Eye (tissue), 1 donor: ENCODE data around the gene FAM240A.
A peak's percentile ranks its signal among the peaks of the same experiment; 100 is the strongest.

Experiments used
- DNase-seq: peaks from one replicate; pipeline ENCODE4 v3.0.0-alpha.2; 2015

Gene FAM240A

GRCh38 chr3:46628901-46629369 lies 16.6 kb downstream of the FAM240A start:
- DNase-seq: peak; percentile 63

- peak; percentile 94 for DNase-seq
Measured at GRCh38 chr3:46629551-46630517, 17.5 kb downstream of the FAM240A start.

DNA sequence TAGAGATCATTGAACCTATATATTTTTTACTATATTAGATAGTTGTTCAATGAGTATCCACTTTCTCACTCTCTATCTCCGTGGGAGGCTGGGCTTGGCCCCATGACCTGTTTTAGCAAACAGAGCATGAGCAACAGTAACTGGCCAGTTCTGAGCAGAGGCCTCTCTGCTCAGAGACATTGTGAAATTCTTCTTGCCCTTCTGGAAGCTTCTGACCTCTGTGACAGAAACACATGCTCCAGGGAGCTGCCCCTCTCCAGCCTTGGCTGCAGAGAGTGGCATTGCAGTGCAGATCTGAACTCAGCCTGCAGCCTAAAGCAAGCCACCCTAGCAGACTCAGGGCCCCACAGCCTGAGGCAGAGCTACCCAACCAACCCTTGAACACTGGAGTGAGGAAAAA lies 20.5 kb downstream of the FAM240A start:
- no peak for DNase-seq

- DNase-seq: no peak
Measured at GRCh38 chr3:46634856-46635255, 22.5 kb downstream of the FAM240A start.

DNA sequence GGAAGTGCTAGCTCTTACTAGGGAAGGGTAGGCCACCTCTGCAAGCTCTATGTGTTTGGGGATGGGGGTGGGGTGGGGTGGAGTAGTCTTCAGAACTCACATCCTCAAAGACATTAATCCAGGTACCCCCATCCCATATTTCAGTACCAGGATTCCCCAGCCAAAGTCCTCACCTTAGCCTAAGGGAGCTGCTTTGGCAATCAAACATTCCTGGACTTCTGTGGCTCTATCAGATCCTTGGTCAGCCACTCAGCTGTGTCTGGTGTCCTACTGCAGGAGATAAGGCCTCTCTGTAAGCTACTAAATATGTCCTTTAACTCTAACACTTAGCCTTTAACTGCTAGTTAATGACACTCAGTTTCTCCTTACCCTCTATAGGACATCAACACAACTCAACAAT lies 26.9 kb downstream of the FAM240A start:
- DNase-seq: no peak

GRCh38 chr3:46640927-46641326 lies 28.6 kb downstream of the FAM240A start:
- DNase-seq: no peak

DNA sequence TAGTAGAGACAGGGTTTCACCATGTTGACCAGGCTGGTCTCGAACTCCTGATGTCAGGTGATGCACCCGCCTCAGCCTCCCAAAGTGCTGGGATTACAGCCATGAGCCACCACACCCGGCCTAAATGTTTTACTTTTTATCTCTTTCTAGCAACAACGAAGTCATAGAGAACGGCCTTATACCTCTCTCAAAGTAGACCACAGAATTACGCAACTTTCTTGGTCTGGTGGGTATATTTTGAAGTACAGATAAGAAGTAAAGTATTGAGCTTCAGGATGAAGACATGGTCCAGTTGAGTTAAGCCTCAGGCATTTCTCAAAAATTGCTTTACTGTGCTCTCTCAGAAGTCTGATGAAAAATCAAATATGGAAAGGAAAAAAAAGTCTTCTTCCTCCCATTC lies 30.6 kb downstream of the FAM240A start:
- no peak for DNase-seq

GRCh38 chr3:46643701-46644100 lies 31.4 kb downstream of the FAM240A start:
- DNase-seq: no peak

DNA sequence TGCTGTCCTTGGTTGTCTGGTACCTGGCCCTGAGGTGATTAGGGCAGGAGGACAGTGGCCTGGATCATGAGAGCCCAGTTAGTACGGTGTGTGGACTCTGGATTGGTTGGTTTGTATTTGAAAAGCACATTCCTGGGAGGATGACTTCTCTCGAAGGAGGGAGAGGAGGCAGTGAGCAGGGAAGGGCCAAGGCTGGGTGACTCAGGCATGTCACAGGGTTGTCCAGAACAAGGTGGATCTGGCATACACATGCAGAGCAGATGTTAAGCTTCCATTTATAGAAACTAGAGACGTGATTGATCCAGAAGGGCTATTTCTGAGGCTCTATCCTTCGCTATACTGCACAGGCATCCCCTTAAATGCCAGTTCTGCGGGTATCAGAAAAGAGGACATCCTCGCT lies 34.4 kb downstream of the FAM240A start:
- DNase-seq: no peak

DNA sequence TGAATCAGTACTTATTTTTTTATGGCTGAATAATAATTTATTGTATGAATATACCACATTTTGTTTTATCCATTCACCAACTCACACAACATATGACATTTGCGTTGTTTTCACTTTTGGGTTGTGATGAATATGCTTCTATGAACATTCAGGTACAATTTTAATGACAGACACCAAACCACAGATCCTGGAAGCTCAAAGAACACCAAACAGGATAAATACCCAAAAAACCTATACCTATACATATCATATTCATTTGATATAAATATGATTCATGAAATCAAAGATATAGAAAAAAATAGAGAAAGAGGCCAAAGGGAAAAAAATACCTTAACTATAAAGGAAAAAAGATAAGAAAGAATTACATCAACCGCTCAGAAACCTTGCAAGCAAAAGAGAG lies 35.8 kb downstream of the FAM240A start:
- DNase-seq: no peak

DNA sequence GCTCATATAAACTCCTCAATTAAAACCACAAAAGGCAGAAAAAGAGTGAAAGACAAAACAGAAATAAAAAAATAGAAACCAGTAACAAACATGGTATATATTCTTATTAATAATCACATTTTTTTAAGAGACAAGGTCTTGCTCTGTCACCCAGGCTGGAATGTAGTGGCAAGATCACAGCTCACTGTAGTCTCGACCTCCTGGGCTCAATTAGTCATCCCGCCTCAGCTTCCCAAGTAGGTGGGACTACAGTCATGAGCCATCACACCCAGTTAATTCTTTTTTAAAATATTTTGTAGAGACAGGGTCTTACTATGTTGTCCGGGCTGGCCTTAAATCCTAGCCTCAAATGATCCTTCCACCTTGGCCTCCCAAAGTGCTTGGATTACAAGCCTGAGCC lies 37.1 kb downstream of the FAM240A start:
- no peak for DNase-seq

DNA sequence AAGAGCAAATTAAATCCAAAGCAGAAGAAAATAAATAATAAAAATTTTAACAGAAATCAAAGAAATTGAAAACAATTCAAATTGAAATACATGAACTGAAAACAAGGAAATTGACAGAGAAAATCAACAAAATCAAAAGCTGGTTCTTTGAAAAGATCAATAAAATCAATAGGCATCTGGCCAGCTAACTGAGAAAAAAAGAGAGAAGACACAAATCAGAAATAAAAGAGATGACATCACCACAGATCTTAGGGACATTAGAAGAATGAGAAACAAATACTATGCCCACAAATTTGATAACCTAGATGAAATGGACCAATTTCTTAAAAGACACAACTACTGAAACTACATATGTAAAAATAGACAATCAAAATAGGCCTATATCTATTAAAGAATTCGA lies 38.8 kb downstream of the FAM240A start:
- DNase-seq: no peak

DNA sequence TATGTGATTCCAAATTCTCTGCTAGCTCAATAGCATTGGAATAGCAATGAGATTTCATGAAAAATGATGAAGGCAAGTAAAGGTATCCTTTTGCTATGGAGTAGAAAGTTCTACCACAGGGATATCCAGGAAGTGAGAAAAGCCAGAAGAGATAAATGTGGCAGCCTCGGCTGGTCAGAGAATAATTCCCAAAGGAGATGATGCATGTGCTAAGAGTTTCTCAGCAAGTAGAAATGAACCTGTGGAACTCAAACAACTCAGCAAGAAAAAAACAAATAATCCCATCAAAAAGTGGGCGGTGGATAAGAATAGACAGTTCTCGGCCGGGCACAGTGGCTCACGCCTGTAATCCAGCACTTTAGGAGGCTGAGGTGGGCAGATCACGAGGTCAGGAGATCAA lies 42.9 kb downstream of the FAM240A start:
- no peak for DNase-seq

DNA sequence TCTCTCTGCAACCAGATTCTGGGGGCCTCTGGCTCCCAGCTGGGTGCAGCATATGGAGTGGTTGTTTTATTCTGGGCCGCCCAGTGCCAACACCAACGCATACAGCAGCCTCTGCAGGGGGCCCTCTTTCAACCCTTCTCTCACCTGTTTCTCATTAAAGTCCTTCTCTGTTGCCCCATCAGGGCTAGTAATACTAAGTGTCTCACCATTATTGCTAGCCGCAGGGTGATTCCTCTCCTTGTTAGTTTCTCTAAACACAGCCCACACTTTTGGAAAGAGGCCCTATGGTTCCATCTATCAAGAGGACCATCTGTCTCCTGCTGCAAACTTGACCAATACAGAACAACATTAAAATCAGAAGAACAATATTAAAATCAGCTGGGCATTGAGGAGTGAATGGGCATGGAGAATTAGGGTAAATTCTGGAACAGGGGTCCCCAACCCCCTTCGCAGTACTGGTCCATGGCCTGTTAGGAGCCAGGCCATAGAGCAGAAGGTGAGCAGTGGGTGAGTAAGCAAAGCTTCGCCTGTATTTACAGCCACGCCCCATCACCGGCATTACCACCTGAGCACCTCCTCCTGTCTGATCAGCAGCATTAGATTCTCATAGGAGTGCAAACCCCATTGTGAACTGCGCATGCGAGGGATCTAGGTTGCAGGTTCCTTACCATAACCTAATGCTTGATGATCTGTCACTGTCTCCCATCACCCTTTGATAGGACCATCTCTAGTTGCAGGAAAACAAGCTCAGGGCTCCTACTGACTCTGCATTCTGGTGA lies 44.6 kb downstream of the FAM240A start:
- DNase-seq: no peak

- peak; percentile 41 for DNase-seq
Measured at GRCh38 chr3:46659285-46659684, 47.0 kb downstream of the FAM240A start.

- no peak for DNase-seq
Measured at GRCh38 chr3:46660003-46660402, 47.7 kb downstream of the FAM240A start.

DNA sequence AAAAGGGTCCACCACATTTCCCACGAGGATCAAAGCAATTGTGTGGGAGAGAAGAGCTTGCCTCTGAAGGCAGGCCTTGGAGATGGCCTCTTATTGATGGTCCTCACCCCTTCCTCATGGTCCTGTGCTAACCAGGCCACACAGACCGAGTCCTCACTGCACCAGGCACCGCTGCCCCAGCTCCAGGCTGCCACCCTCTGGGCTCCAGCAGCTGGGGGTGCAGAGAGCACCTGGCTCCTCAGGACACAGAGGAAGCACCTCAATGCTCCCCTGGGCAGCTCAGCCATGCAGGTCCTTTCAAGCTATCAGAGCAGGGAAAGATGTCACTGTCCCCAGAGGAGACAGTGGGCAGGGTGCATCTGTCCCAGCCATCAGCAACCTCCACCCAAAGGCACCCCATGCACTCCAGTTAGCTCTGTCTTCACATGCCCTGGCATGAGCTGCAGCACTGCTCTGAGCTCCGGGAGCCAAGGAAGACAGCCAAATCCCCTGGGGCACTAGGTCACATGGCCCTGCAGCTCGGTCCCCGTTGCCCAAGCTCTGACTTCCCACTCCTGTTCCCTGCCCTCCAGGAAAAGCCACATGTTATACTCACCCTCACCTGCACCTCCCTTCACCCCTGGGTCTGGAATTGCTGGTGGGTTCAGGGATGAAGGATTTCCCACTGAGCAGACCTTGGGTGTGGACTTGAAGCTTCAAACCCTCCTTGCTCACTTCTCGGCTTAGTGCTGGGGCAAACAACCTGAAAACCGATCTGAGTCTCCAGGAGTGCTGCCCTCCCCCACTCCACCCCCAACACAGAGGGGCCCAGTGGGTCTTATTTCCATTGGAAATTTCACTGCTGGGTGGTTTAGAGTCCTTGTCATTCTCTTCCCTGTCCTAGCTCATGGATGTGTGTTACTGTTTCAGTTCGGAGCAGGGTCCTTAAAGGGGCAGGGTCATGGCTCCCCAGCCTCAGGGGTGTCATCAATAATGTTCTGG lies 48.5 kb downstream of the FAM240A start:
- DNase-seq: peak; percentile 34

DNA sequence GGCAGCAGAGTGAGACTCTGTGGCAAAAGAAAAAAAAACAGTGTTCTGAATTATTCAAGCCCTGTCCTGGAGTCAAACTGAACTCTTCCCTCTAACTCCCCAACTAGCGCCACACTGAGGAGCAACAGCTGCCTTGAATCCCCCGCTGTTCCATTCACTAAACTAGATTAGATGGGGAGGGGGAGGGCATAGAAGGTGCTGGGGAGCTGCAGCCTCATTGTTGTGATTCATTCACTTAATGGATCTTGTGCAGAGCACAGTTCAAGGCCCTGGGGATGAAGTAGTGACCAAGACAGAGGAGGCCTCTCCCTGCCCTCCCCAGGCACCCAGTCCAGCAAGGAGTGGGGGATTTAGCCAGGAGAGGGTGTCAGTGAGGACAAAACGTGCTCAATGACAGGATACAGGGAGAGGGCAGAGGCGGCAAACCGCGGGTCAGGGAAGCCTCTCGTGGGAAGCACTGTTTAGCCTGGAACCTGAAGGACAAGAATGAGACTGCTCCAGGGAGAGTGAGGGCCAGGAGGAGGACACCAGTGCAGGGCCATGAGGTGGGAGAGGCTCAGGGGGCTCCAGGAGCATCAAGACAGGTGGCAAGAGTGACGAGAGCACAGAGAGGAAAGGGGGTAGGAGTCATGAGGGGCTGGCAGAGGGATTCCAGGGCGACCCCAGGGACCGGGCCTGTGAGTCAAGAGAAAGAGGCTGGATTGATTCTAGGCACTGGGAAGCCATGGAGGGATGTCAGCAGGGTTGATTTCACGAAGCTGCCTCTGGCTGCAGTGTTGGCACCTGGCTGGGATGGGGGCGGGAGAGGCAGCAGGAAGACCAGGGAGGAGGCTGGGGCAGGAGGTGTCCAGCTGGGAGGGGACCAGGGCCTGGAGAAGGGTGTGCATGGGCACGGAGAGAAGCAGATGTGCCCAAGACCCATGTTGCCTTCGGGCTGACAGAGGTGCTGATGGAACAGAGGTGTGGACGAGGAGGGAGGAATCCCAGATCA lies 49.7 kb downstream of the FAM240A start:
- no peak for DNase-seq

DNA sequence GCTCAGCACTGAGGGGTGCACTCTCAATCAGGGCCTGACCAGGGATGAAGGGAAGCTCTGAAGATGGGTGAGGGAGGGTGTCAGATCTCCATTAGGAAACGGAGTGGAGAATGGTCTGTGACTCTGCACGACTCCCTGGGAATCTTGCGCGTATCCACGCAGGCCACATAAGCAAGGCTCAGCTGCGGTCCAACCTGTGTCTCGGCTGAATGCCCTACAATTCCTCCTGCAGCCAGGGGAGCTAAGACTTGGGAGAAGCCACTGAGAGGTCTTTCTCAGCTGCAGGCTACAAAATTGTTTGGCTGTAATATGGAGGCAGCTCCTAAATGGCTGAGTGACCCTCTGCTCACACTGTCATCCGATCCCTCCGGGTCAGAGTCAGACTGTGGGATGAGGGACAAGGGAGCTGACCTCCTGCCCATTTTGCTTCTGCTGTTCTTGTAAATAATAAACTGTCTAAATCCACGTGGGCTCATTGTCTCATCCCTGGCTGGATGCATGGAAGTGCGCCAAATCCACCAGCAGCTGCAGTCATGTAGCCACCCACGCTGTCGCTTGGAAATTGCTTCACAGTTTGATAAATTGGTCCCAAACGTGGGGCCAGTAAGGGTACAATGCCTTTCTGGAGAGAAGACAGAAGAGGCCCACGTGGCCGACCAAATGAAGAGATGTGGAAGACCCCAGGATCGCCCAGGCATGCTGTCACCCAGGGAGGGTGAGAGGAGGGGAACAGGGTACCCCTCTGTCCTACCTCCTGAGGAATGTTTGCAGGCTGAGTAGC lies 50.6 kb downstream of the FAM240A start:
- peak; percentile 81 for DNase-seq

- DNase-seq: peak; percentile 77
Measured at GRCh38 chr3:46663591-46664135, 51.3 kb downstream of the FAM240A start.
